DND-41 (cell line): Measurements from ENCODE around the gene TMSB10.

ENCODE experiments used
- ATAC-seq: fragments of 200-7000 bp; cut with Tn5 transposase; 3 replicates; pipeline ENCODE4 v1.9.1; 2021; ENCODE audit warnings: low read depth; ENCODE audit not compliant: insufficient read depth
- DNase-seq: peaks from one replicate; pipeline ENCODE4 v3.0.0-alpha.2; 2020
- H2AFZ ChIP-seq: 2 replicates; pipeline ENCODE4 v1.6.0; 2012; ENCODE audit warnings: low read depth, low read length
- H3K27ac ChIP-seq: 2 replicates; pipeline ENCODE4 v1.5.1; 2012; ENCODE audit warnings: low read length, inconsistent platforms
- H3K27me3 ChIP-seq: fragments of 200-600 bp; sonication (generic); 2 replicates; pipeline ENCODE4 v1.6.0; 2012; ENCODE audit warnings: low read length, mild to moderate bottlenecking, inconsistent platforms; ENCODE audit not compliant: insufficient read depth, poor library complexity
- H3K36me3 ChIP-seq: 2 replicates; pipeline ENCODE4 v1.5.1; 2012; ENCODE audit warnings: low read length, inconsistent platforms; ENCODE audit not compliant: insufficient read depth
- H3K4me1 ChIP-seq: 2 replicates; pipeline ENCODE4 v1.5.1; 2012; ENCODE audit warnings: mild to moderate bottlenecking, low read length; ENCODE audit not compliant: insufficient read depth
- H3K4me2 ChIP-seq: 2 replicates; pipeline ENCODE4 v1.6.0; 2012; ENCODE audit warnings: mild to moderate bottlenecking, moderate library complexity, low read length, inconsistent platforms; ENCODE audit not compliant: insufficient read depth
- H3K4me3 ChIP-seq, 2 experiments: fragments of 200-600 bp in 1 of 2; shearing (Covaris generic) in 1 of 2; 2 replicates each; pipeline ENCODE4 v1.5.1; 2012 to 2016; ENCODE audit warnings: inconsistent platforms in 2 of 2, low read length in 2 of 2, mild to moderate bottlenecking in 2 of 2, low read depth in 1 of 2, moderate library complexity in 1 of 2
- H3K79me2 ChIP-seq: 2 replicates; pipeline ENCODE4 v1.6.0; 2012; ENCODE audit warnings: low read length, inconsistent platforms; ENCODE audit not compliant: insufficient read depth
- H3K9ac ChIP-seq: 2 replicates; pipeline ENCODE4 v1.6.0; 2012; ENCODE audit warnings: low read depth, mild to moderate bottlenecking, inconsistent platforms, low read length, moderate library complexity
- H3K9me3 ChIP-seq: 2 replicates; pipeline ENCODE4 v1.5.1; 2012; ENCODE audit warnings: low read length, moderate library complexity, mild to moderate bottlenecking, inconsistent platforms; ENCODE audit not compliant: insufficient read depth, severe bottlenecking
- H4K20me1 ChIP-seq: 2 replicates; pipeline ENCODE4 v1.6.0; 2012; ENCODE audit warnings: low read length; ENCODE audit not compliant: insufficient read depth
- EZH2 ChIP-seq: IDR thresholded peaks from 3 replicates; pipeline ENCODE4 v1.6.1; 2012; ENCODE audit warnings: borderline replicate concordance, low read depth, mild to moderate bottlenecking, moderate library complexity, low read length, inconsistent platforms; ENCODE audit not compliant: severe bottlenecking
- TF ChIP-seq, protein P1 (sequence below): IDR thresholded peaks from 2 replicates; pipeline ENCODE4 v1.5.1; 2012; ENCODE audit warnings: borderline replicate concordance, low read length, moderate library complexity, mild to moderate bottlenecking; ENCODE audit not compliant: poor library complexity, severe bottlenecking; ENCODE audit errors: extremely low read depth

TMSB10 gene

DNA sequence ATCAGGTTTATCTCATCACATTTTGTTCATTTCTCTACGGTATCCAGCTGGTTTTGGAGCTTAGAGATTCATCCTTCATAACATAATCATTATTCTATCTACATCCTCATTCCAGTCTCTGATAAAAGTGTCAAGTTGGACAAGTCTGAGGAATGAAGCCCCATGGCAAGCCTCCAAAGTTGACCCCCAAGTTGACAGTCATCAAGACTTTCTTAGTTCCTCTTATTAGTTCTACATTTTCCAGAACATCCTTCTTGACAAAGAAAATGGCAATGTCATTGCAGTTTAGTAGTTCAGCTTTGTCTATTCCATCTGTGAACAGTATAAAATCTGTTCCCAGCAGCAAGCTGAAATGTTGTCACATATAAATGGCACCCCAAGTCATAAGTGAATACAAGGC lies 4.5 kb upstream of the TMSB10 start:
- Histone ChIP-seq H3K4me2 (no peak overlapping the region), H3K79me2 (peaks cover 5% of the 10 kb centered on the region), H2AFZ (no peak overlapping the region), H3K9ac (no peak overlapping the region), H4K20me1 (no peaks in the 10 kb centered on the region), H3K27me3 (no peaks in the 10 kb centered on the region), H3K9me3 (no peaks in the 10 kb centered on the region), H3K4me1 (peaks cover 28% of the 10 kb centered on the region), H3K27ac (no peak overlapping the region), H3K4me3 (no peak overlapping the region), H3K36me3 (peaks cover 4% of the 10 kb centered on the region; the same call in 1 of the 2 replicates)
- no peak for TF ChIP-seq EZH2
- TF ChIP-seq, protein P1, sequence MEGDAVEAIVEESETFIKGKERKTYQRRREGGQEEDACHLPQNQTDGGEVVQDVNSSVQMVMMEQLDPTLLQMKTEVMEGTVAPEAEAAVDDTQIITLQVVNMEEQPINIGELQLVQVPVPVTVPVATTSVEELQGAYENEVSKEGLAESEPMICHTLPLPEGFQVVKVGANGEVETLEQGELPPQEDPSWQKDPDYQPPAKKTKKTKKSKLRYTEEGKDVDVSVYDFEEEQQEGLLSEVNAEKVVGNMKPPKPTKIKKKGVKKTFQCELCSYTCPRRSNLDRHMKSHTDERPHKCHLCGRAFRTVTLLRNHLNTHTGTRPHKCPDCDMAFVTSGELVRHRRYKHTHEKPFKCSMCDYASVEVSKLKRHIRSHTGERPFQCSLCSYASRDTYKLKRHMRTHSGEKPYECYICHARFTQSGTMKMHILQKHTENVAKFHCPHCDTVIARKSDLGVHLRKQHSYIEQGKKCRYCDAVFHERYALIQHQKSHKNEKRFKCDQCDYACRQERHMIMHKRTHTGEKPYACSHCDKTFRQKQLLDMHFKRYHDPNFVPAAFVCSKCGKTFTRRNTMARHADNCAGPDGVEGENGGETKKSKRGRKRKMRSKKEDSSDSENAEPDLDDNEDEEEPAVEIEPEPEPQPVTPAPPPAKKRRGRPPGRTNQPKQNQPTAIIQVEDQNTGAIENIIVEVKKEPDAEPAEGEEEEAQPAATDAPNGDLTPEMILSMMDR: no peak
- DNase-seq: no peak
- ATAC-seq: no peak

- peaks cover 32% of the 10 kb centered on the region for H3K4me1 ChIP-seq
Observed at GRCh38 chr2:84901593-84902120, 3.8 kb upstream of the TMSB10 start.

GRCh38 chr2:84902526-84902925 lies 2.9 kb upstream of the TMSB10 start:
- Histone ChIP-seq H3K36me3 (peaks cover 14% of the 10 kb centered on the region), H4K20me1 (peaks cover 7% of the 10 kb centered on the region; the same call in 1 of the 2 replicates), H3K9me3 (no peaks in the 10 kb centered on the region), H3K79me2 (peaks cover 18% of the 10 kb centered on the region), H3K4me2 (no peak overlapping the region), H2AFZ (no peak overlapping the region), H3K27ac (no peak overlapping the region), H3K4me3 (no peak overlapping the region), H3K4me1 (peaks cover 39% of the 10 kb centered on the region), H3K9ac (no peak overlapping the region), H3K27me3 (no peaks in the 10 kb centered on the region)
- ATAC-seq: no peak
- DNase-seq: no peak
- TF ChIP-seq EZH2: no peak
- TF ChIP-seq, protein P1: no peak

More at GRCh38 chr2:84901593-84902120, 3.8 kb upstream of the TMSB10 start:
- Histone ChIP-seq H3K9ac (no peak overlapping the region), H3K36me3 (peaks cover 11% of the 10 kb centered on the region), H3K27me3 (no peaks in the 10 kb centered on the region), H2AFZ (no peak overlapping the region), H3K9me3 (no peaks in the 10 kb centered on the region), H3K79me2 (peaks cover 11% of the 10 kb centered on the region), H3K4me3 (no peak overlapping the region), H3K4me2 (no peak overlapping the region), H4K20me1 (peaks cover 6% of the 10 kb centered on the region; the same call in 1 of the 2 replicates), H3K27ac (no peak overlapping the region)
- no peak for TF ChIP-seq EZH2
- TF ChIP-seq, protein P1: no peak
- ATAC-seq: no peak
- DNase-seq: no peak

GRCh38 chr2:84904151-84904550 lies 1.3 kb upstream of the TMSB10 start:
- Histone ChIP-seq H3K27ac (no peak overlapping the region), H4K20me1 (peaks cover 7% of the 10 kb centered on the region; the same call in 1 of the 2 replicates), H3K4me2 (no peak overlapping the region), H3K27me3 (no peaks in the 10 kb centered on the region), H3K36me3 (peaks cover 16% of the 10 kb centered on the region), H3K79me2 (peaks cover 18% of the 10 kb centered on the region), H3K4me3 (no peak overlapping the region), H3K4me1 (peaks cover 31% of the 10 kb centered on the region), H3K9ac (no peak overlapping the region), H3K9me3 (no peaks in the 10 kb centered on the region), H2AFZ (no peak overlapping the region)
- ATAC-seq (no peak), DNase-seq (no peak)
- TF ChIP-seq EZH2: no peak
- TF ChIP-seq, protein P1: no peak
